ENCODE measurements around the gene SLC26A6.

DNA sequence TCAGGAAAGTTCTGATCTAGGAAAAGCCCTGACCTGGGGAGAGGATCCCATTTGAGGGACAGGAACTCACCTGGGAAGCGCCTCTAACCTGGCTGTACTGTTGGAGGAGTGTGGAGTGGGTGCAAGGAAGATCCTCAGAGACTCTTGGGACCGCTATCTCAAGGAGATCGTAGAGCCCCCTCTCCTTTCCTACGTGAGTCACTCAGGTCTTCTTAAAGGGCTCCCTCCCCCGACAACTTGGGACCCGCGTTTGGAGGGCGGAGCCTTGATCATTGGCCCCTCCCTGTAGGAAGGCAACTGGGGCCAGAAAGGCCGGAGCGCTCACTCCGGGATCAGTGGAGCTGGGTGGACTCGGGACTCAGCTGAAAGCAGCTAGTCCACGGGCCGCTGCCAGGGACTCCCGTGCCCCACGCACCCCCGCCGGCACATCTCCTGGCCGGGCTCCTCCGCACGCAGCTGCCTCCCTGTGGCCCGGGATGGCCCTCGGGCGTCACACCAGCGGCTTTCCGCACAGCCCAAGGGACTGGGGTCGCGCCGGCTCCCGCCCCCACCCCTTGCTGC, 520 bp downstream of the SLC26A6 start:
- TF ChIP-seq, protein P1, sequence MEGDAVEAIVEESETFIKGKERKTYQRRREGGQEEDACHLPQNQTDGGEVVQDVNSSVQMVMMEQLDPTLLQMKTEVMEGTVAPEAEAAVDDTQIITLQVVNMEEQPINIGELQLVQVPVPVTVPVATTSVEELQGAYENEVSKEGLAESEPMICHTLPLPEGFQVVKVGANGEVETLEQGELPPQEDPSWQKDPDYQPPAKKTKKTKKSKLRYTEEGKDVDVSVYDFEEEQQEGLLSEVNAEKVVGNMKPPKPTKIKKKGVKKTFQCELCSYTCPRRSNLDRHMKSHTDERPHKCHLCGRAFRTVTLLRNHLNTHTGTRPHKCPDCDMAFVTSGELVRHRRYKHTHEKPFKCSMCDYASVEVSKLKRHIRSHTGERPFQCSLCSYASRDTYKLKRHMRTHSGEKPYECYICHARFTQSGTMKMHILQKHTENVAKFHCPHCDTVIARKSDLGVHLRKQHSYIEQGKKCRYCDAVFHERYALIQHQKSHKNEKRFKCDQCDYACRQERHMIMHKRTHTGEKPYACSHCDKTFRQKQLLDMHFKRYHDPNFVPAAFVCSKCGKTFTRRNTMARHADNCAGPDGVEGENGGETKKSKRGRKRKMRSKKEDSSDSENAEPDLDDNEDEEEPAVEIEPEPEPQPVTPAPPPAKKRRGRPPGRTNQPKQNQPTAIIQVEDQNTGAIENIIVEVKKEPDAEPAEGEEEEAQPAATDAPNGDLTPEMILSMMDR (IDR thresholded peaks at IDR 0.05) = no peak
- TF ChIP-seq POLR2A (IDR thresholded peaks at IDR 0.05) = no peak
